ENCODE data around the gene PCBP3. TPM values are rescaled to one million over a fixed set of nuclear protein-coding genes. Genes with fewer than 3 reads are reported as not detected.

PCBP3 gene
- total and polyA plus RNA-seq, 10 of the 15 experiments (the other 5 are each of a cell fraction or from before 2014, with no cell fraction given) = 0.09 to 1.3 (median 0.46) TPM; not detected in 3

DNA sequence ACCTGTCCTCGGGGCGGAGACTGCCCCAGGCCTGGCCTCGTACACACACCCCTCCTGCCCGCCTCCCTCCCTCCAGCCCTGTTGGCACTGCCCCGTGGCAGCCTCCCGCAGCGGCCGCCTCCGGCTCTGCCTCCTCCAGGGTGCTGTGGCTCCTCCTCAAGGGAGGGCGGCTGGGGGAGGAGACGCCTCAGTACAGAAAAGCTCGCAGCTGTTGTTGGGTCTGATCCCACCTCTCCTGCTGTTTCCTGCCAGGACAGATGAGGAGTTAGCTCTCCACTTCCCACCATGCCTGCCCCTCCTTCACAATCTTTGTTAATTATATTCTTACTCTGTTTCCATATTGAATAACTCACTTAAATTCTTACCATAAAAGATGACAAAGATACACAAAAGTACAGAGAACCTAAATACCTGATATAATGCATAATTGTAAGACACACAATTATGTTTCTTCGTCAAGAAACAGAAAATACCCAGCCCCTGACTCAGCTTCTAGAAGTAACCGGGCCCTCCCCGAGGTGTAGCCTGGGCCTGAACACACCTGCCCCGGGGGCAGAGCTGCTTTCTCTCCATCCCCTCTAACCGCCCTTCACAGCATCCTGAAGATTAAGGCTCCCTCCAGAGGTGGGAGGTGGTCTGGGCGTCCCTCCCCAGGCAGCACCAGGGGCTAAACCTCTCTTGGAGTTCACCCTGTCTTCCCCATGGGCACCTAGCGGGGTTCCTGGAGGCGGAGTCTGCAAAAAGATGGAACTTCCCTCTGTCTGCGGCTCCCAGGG is 307.4 kb downstream of the PCBP3 start:
- POLR2A ChIA-PET = no interaction called here
- intact Hi-C loops (cut with micrococcal nuclease; ENCODE audit: unreplicated experiment) (no loop called here), in situ Hi-C loops (cut with MboI) (no loop called here)
- SMC1A ChIA-PET (ENCODE audit: uncharacterized antibody, unreplicated experiment) = no interaction called here
- Histone ChIP-seq H3K4me2 (ENCODE audit: control insufficient read depth, insufficient read depth) (no peak overlapping the region), H3K79me2 (ENCODE audit: control insufficient read depth, insufficient read depth, low read length) (no peaks in the 10 kb centered on the region), H4K20me1 (ENCODE audit: control insufficient read depth, insufficient read depth) (no peaks in the 10 kb centered on the region), H2AFZ (ENCODE audit: control insufficient read depth, low read depth, low read length) (no peak overlapping the region), H3K27me3 (replicated peaks in 1 of 2; ENCODE audit: control insufficient read depth in 2 of 2, insufficient read depth in 2 of 2, low read length in 1 of 2) (no peaks in the 10 kb centered on the region), H3K4me1 (ENCODE audit: control insufficient read depth, insufficient read depth, low read length) (no peaks in the 10 kb centered on the region), H3K36me3 (ENCODE audit: control insufficient read depth in 2 of 2, insufficient read depth in 2 of 2, low read length in 1 of 2) (no peaks in the 10 kb centered on the region), H3K9ac (ENCODE audit: control insufficient read depth, insufficient read depth, low read length) (no peak overlapping the region), H3K27ac (ENCODE audit: control insufficient read depth, insufficient read depth) (no peak overlapping the region), H3K4me3 (no peak overlapping the region), H3K9me3 (replicated peaks; ENCODE audit: control insufficient read depth, insufficient read depth, low read length) (no peaks in the 10 kb centered on the region)
- ATAC-seq (no peak), DNase-seq (ENCODE audit: low read depth, low spot score) (no peak), FAIRE-seq (no peak)
- whole genome bisulfite sequencing (ENCODE audit: insufficient coverage, insufficient replicate concordance, low lambda C conversion rate, missing lambda C conversion rate) = 23% methylated on average over 20 of the region's 21 CpGs
- no TSS peak for BruUV-seq (replicated peaks)
- RAD21 ChIA-PET (ENCODE audit: unreplicated experiment) = no interaction called here
- CTCF ChIA-PET = no interaction called here
- TF ChIP-seq NRF1 (conservative IDR thresholded peaks at IDR 0.05; ENCODE audit: low read depth, low read length) (no peak), TARDBP (IDR thresholded peaks at IDR 0.05; ENCODE audit: borderline replicate concordance) (no peak), FOXK2 (IDR thresholded peaks at IDR 0.05) (no peak), ZNF217 (IDR thresholded peaks at IDR 0.05) (no peak), YBX1 (IDR thresholded peaks at IDR 0.05) (no peak), ATF7 (IDR thresholded peaks at IDR 0.05; ENCODE audit: low read depth) (no peak), STAT3 (IDR thresholded peaks at IDR 0.05; ENCODE audit: low read depth, low read length) (no peak), FOXM1 (IDR thresholded peaks at IDR 0.05; ENCODE audit: low read depth, low read length) (no peak), YY1 (IDR thresholded peaks at IDR 0.05; ENCODE audit: low read depth, low read length) (no peak), RAD51 (IDR thresholded peaks at IDR 0.05) (no peak)
- TF ChIP-seq, protein P1, sequence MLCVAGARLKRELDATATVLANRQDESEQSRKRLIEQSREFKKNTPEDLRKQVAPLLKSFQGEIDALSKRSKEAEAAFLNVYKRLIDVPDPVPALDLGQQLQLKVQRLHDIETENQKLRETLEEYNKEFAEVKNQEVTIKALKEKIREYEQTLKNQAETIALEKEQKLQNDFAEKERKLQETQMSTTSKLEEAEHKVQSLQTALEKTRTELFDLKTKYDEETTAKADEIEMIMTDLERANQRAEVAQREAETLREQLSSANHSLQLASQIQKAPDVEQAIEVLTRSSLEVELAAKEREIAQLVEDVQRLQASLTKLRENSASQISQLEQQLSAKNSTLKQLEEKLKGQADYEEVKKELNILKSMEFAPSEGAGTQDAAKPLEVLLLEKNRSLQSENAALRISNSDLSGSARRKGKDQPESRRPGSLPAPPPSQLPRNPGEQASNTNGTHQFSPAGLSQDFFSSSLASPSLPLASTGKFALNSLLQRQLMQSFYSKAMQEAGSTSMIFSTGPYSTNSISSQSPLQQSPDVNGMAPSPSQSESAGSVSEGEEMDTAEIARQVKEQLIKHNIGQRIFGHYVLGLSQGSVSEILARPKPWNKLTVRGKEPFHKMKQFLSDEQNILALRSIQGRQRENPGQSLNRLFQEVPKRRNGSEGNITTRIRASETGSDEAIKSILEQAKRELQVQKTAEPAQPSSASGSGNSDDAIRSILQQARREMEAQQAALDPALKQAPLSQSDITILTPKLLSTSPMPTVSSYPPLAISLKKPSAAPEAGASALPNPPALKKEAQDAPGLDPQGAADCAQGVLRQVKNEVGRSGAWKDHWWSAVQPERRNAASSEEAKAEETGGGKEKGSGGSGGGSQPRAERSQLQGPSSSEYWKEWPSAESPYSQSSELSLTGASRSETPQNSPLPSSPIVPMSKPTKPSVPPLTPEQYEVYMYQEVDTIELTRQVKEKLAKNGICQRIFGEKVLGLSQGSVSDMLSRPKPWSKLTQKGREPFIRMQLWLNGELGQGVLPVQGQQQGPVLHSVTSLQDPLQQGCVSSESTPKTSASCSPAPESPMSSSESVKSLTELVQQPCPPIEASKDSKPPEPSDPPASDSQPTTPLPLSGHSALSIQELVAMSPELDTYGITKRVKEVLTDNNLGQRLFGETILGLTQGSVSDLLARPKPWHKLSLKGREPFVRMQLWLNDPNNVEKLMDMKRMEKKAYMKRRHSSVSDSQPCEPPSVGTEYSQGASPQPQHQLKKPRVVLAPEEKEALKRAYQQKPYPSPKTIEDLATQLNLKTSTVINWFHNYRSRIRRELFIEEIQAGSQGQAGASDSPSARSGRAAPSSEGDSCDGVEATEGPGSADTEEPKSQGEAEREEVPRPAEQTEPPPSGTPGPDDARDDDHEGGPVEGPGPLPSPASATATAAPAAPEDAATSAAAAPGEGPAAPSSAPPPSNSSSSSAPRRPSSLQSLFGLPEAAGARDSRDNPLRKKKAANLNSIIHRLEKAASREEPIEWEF (IDR thresholded peaks at IDR 0.05; ENCODE audit: insufficient replicate concordance, low read depth, low read length) = no peak
- TF ChIP-seq, protein P2, sequence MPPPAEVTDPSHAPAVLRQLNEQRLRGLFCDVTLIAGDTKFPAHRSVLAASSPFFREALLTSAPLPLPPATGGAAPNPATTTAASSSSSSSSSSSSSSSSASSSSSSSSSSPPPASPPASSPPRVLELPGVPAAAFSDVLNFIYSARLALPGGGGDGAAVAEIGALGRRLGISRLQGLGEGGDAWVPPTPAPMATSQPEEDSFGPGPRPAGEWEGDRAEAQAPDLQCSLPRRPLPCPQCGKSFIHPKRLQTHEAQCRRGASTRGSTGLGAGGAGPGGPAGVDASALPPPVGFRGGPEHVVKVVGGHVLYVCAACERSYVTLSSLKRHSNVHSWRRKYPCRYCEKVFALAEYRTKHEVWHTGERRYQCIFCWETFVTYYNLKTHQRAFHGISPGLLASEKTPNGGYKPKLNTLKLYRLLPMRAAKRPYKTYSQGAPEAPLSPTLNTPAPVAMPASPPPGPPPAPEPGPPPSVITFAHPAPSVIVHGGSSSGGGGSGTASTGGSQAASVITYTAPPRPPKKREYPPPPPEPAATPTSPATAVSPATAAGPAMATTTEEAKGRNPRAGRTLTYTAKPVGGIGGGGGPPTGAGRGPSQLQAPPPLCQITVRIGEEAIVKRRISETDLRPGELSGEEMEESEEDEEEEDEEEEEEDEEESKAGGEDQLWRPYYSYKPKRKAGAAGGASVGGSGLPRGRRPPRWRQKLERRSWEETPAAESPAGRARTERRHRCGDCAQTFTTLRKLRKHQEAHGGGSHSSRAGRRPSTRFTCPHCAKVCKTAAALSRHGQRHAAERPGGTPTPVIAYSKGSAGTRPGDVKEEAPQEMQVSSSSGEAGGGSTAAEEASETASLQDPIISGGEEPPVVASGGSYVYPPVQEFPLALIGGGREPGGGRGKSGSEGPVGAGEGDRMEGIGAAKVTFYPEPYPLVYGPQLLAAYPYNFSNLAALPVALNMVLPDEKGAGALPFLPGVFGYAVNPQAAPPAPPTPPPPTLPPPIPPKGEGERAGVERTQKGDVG (CRISPR knock-in tag; IDR thresholded peaks at IDR 0.05) = no peak
- TF ChIP-seq, protein P3, sequence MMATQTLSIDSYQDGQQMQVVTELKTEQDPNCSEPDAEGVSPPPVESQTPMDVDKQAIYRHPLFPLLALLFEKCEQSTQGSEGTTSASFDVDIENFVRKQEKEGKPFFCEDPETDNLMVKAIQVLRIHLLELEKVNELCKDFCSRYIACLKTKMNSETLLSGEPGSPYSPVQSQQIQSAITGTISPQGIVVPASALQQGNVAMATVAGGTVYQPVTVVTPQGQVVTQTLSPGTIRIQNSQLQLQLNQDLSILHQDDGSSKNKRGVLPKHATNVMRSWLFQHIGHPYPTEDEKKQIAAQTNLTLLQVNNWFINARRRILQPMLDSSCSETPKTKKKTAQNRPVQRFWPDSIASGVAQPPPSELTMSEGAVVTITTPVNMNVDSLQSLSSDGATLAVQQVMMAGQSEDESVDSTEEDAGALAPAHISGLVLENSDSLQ (IDR thresholded peaks at IDR 0.05) = no peak
- TF ChIP-seq, protein P4, sequence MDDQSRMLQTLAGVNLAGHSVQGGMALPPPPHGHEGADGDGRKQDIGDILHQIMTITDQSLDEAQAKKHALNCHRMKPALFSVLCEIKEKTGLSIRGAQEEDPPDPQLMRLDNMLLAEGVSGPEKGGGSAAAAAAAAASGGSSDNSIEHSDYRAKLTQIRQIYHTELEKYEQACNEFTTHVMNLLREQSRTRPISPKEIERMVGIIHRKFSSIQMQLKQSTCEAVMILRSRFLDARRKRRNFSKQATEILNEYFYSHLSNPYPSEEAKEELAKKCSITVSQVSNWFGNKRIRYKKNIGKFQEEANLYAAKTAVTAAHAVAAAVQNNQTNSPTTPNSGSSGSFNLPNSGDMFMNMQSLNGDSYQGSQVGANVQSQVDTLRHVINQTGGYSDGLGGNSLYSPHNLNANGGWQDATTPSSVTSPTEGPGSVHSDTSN (IDR thresholded peaks at IDR 0.05; ENCODE audit: insufficient replicate concordance, low read depth, low read length) = no peak

Data from GM12878 (cell line).